GM21447 (cell line): ENCODE results near the gene SLC16A9.

ENCODE experiments used
- ATAC-seq: cut with Tn5 transposase; IDR thresholded peaks from one replicate; pipeline ENCODE4 v1.9.1; 2021; ENCODE audit not compliant: unreplicated experiment

Gene SLC16A9

DNA sequence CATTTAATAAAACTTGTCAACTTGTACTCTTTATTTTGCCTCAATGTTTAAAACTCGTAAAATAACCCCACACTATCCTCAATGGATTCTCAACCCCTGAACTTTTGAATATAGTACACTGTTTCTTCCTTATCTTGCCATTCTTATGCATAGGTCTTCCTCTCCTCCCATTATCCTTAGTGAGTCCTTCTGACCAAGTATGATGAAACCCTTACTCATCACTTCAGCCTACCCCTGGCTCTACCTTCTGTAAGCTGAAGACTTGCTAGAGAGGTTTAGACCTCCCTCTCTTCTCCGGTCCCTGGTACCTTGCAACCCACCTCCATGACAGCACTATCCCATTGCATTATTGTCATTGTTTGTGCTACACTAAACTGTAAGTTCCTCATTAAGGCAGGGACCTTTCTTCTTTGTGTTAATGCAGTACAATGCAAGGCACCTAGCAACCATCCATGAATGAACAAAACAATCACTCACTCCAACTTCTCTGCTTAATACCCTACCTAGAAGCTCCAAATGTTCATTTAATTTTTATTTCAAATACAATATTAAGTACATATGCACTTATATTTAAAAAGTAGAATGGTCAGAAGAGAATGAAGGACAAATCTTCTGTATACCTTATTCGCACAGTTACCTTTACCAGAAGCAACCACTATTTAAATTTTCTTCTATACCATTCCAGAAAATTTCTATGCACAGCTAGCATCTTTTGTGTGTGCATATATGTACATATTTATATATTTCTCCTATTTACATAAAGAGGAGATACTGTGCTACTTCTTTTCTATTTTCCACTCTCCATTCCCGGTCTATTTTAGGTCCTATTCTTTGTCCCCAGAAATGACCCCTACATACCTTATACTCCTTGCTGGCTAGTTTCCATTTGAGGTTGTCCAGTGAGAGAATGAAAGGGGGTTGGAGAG is 77.5 kb downstream of the SLC16A9 start:
- no peak for ATAC-seq

DNA sequence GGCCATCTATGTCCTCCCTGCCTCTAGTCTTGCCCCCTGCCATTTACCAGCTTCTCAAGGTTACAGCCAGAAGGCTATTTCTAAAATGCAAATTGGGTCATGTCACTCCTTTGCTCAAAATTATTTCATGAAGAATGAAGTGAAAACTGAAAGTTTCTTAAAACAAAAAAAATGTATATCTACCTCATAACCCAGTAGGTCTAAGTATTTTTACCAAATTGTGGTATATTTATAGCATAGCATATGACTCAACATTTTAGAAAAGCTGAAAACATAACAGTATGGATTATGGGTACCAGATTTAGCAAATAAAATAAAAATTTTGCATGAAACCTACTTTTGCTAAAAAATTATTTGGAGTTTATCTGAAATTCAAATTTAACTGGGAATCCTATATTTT is 78.4 kb downstream of the SLC16A9 start:
- no peak for ATAC-seq

DNA sequence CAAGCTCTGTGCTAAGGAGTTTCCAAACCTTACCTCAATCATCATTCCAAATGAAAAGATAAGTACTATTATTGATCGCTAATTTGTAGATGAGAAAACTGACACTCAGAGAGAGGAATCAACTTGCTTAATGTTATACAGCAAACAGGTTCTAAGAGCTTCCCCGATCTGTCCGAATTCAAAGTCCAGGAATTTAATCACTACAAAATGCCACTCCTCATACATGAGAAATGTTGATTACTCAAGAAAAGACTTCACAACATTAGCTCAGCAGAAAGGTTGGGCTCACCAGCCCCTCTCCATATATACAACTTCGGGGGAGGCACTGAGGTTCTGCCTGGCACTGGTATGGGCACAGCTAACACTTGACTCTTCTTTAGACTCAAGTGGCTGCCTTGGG is 80.7 kb downstream of the SLC16A9 start:
- no peak for ATAC-seq

DNA sequence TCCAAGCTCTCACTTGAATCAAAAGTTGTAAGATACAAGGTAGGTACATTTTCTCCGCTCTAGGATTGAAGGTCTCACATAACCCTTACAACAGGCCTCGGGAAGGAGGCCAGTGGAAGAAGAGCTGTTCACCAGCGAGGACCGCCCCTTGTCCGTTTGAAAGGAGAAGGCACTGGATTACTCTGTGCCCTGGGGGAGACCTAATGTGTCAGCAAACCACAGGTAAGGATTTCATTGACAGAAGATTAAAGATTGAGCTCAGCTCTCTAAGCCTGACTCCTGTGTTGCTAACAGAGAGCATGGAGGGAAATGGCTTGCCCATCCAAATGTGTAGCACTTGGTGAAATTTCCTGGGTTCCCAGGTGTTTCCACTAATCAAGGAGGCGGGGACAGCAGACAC is 81.2 kb downstream of the SLC16A9 start:
- ATAC-seq: no peak

- ATAC-seq: no peak
Measured at GRCh38 chr10:59627366-59628018, 82.2 kb downstream of the SLC16A9 start.

- no peak for ATAC-seq
Measured at GRCh38 chr10:59626523-59626869, 83.2 kb downstream of the SLC16A9 start.

- ATAC-seq: peak; percentile 75
Measured at GRCh38 chr10:59625721-59626522, 83.7 kb downstream of the SLC16A9 start.

DNA sequence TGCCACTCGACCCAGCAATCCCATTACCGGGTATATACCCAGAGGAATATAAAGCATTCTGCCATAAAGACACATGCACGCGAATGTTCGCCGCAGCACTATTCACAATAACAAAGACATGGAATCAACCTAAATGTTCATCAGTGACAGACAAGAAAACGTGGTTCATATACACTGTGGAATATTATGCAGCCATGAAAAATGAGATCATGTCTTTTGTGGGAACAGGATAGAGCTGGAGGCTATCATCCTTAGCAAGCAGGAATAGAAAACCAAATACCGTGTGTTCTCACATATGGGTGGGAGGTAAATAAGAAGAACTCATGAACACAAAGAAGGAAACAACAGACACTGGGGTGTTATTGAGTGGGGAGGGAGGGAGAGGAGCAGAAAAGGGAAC is 84.7 kb downstream of the SLC16A9 start:
- ATAC-seq: no peak

DNA sequence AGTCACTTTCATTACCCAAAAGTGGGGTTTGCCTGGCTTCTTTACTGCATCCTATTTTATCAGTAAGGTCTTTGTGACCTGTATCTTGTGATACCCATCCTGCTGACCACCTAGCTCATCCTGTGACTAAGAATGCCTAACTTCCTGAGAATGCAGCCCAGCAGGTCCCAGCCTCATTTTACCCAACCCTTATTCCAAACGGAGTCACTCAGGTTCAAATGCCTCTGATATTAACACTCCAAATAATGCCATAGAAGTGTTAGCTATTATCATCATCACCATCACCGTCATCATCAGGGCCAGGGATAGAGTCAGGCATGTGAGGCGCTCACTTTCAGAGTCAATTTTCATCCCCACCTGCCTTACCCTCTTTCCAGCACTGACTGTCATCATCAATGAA is 85.5 kb downstream of the SLC16A9 start:
- ATAC-seq: no peak

GRCh38 chr10:59623133-59624121 is 86.2 kb downstream of the SLC16A9 start:
- no peak for ATAC-seq

DNA sequence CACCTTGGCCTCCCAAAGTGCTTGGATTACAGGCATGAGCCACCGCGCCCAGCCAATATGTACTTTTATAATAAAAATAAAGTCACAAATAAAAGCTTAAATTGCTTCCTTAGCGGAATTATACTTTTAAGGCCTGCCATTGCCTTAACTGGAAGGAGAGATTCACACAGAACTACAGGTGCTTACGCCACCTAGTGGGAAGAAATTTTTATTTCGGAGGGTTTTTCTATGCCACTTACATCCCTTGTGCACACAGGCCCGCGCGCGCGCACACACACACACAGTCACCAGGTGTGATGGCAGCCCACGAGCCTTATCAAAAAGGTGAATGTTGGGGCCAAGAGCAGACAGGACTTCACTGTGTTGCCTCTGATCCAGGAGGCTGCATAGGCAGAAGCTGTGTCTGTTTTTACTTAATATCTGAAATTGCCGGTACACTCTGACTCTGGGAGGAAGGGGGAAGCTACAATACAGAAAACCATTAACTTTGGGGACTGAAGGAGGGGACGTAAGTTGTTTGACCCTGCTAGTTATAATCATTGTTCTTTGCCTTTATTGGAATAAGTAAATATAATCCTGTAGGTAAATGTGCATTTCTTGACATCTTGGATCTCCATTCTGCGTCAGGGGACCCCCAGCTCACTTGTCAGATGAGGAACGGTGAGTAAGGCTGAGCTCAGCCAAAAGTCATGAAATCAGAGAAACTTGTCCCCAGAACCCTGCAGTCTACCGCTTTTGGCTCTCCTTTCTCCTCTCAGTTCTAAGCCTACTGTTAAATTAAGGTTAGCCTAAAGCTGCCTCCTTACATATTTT is 87.1 kb downstream of the SLC16A9 start:
- ATAC-seq: no peak

DNA sequence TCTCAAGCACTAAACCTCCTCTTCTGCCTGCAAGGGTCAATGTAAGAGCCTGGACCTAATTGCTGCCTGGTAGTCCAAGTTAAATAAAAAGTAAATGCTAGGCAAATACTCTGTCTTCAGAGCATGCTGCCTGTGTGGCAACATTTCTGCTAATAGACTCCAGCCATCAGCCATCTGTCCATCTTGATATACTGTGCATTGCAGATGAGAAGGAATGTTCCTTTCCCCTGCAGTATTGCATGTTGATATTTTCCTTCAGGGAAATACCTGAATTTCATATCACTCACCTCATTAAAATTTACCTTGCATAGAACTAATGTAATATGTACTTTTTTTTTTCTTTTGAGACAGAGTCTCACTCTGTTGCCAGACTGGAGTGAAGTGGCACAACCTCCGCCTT is 87.9 kb downstream of the SLC16A9 start:
- ATAC-seq: no peak

DNA sequence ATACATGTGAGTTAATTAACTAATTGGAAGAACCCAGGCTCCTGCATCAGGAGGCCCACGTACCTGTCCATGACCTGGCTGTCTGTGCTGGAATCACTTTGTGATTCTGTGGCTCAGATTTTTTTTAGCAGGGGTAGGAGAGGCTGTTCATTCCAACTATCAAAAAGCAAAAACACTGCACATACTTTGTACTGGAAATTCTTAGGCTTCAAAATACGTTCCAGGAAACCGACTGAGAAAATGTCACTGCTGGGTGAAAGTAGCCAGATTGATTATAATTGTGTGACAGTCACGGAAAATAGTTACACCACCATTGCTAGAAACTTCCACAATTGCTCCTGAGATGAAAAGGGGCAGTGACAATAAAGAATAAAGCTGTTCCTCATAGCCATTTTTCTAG is 91.0 kb downstream of the SLC16A9 start:
- no peak for ATAC-seq

GRCh38 chr10:59617996-59618395 is 91.7 kb downstream of the SLC16A9 start:
- ATAC-seq: no peak

- ATAC-seq: no peak
Measured at GRCh38 chr10:59611048-59611447, 98.6 kb downstream of the SLC16A9 start.

- no peak for ATAC-seq
Measured at GRCh38 chr10:59607970-59608369, 101.7 kb downstream of the SLC16A9 start.

DNA sequence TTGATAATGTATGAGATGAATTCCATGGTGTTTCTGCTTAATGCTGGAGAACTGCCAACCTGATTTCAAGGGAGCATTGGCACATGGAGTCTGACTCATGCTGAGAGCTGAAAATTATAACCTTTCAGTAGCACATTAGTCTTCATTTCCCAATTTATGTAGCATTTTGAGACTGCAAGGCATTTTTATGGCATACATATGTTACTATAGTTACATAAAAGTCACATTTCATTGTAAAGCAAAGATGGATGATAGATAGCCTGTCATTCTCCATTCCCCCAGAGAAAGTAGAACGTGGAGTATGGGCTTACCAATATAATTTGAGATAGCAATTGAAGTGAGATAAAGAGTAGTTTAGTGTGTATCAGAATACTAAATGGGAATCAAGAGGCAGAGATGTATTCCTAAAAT is 103.1 kb downstream of the SLC16A9 start:
- no peak for ATAC-seq

DNA sequence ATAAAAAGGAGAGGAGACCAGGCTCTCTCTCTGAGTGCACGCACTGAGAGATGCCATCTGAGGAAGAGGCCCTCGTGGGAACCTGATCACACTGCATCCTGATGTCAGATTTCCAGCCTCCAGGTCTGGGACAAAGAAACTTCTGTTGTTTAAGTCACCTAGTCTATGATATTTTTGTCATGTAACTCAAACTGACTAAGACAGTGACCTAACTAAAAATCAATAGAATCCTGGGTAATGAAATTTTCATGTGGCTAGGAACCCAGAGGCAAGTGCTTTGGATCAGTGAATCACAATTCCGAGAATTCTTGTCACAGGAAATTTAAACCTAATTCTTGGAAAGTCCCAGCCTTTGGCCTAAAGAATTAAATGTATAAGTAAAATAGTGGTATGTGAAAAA is 107.7 kb downstream of the SLC16A9 start:
- ATAC-seq: no peak
